HCT116 (cell line): ENCODE results near the gene ZFYVE16. TPM values are rescaled to one million over a fixed set of nuclear protein-coding genes. Genes with fewer than 3 reads are reported as not detected.
"Not testable (repeated sequence)": the region's sequence is repeated elsewhere in the genome, so short reads cannot be mapped to it uniquely, and the experiment has no call there.

Experiments used
- ATAC-seq: fragments of 200-7000 bp; cut with Tn5 transposase; 2 replicates; pipeline ENCODE4 v1.9.1; 2020; ENCODE audit warnings: mild to moderate bottlenecking, moderate library complexity
- BruUV-seq: library from RNA; stranded (reverse); fragments of 400-500 nt; replicated peaks from 2 replicates; lab custom pipeline; 2021; lab: Mats Ljungman, UMichigan
- CTCF ChIA-PET: fragments of 300-600 bp; sonication (Branson Sonifier 250); formaldehyde crosslinking; loops from one replicate; lab custom pipeline; 2021; ENCODE audit warnings: antibody characterized with exemption; lab: Charles Lee
- POLR2A ChIA-PET: fragments of 300-600, 350-600 bp; sonication (Branson Sonifier 250); formaldehyde crosslinking; loops from one replicate; lab custom pipeline; 2021; ENCODE audit warnings: antibody characterized with exemption; lab: Charles Lee
- RAD21 ChIA-PET, 2 experiments: fragments of 300-600 bp; sonication (Branson Sonifier 250); formaldehyde crosslinking; loops; one replicate each; lab custom pipeline; 2023; ENCODE audit warnings: low total read pairs in 2 of 2; ENCODE audit not compliant: uncharacterized antibody in 2 of 2, unreplicated experiment in 2 of 2, low non-redundant PET in 1 of 2; lab: Charles Lee
- DNase-seq: peaks from one replicate; pipeline ENCODE4 v3.0.0-alpha.2; 2010; ENCODE audit warnings: low read depth, low spot score
- H2AFZ ChIP-seq: fragments of 200-600 bp; shearing (Covaris generic), sonication (generic); 2 replicates; pipeline ENCODE4 v1.6.1; 2017; ENCODE audit warnings: low read depth, mixed run types, mixed read lengths, antibody characterized with exemption, low read length; ENCODE audit not compliant: poor library complexity, severe bottlenecking
- H3K27ac ChIP-seq: 2 replicates; pipeline ENCODE4 v1.5.1; 2012; ENCODE audit warnings: low read depth, low read length
- H3K27me3 ChIP-seq: fragments of 200-600 bp; sonication (generic); 2 replicates; pipeline ENCODE4 v1.6.1; 2016; ENCODE audit warnings: mixed run types, low read length, mixed read lengths; ENCODE audit not compliant: insufficient read depth
- H3K36me3 ChIP-seq, 2 experiments: fragments of 200-500 bp in 1 of 2; fragments of 200-600 bp in 1 of 2; sonication (Bioruptor generic) in 1 of 2; sonication (generic) in 1 of 2; 2 replicates each; pipeline versions ENCODE4 v1.5.1 to v1.6.1; 2014 to 2016; ENCODE audit warnings: low read length in 2 of 2, inconsistent platforms in 1 of 2, mixed read lengths in 1 of 2, mixed run types in 1 of 2; ENCODE audit not compliant: insufficient read depth in 2 of 2, control insufficient read depth in 1 of 2
- H3K4me1 ChIP-seq, 2 experiments: fragments of 200-600 bp in 1 of 2; sonication (generic) in 1 of 2; 2 replicates each; pipeline versions ENCODE4 v1.5.1 to v1.6.1; 2012 to 2017; ENCODE audit warnings: low read length in 2 of 2, inconsistent platforms in 1 of 2, mild to moderate bottlenecking in 1 of 2, mixed read lengths in 1 of 2, mixed run types in 1 of 2, moderate library complexity in 1 of 2; ENCODE audit not compliant: insufficient read depth in 2 of 2, control insufficient read depth in 1 of 2
- H3K4me2 ChIP-seq: fragments of 200-600 bp; sonication (generic); 2 replicates; pipeline ENCODE4 v1.6.1; 2017; ENCODE audit warnings: mixed run types, low read length, mixed read lengths
- H3K4me3 ChIP-seq, 2 experiments: fragments of 200-600 bp in 1 of 2; sonication (generic) in 1 of 2; replicated peaks in 1 of 2; 2 replicates each; pipeline ENCODE4 v1.5.1; 2011 to 2016; ENCODE audit warnings: low read length in 2 of 2, control low read depth in 1 of 2, low read depth in 1 of 2, mild to moderate bottlenecking in 1 of 2, mixed read lengths in 1 of 2, mixed run types in 1 of 2
- H3K79me2 ChIP-seq: fragments of 200-600 bp; sonication (generic); 2 replicates; pipeline ENCODE4 v1.6.1; 2017; ENCODE audit warnings: mild to moderate bottlenecking, mixed run types, low read length, moderate library complexity, mixed read lengths; ENCODE audit not compliant: insufficient read depth
- H3K9ac ChIP-seq: fragments of 200-600 bp; sonication (generic); 2 replicates; pipeline ENCODE4 v1.6.1; 2016; ENCODE audit warnings: low read length, mixed read lengths
- H3K9me2 ChIP-seq: fragments of 200-600 bp; sonication (generic), shearing (Covaris generic); 2 replicates; pipeline ENCODE4 v1.6.1; 2017; ENCODE audit warnings: mixed run types, mild to moderate bottlenecking, moderate library complexity; ENCODE audit not compliant: insufficient read depth
- H3K9me3 ChIP-seq, 2 experiments: fragments of 200-500 bp in 1 of 2; fragments of 200-600 bp in 1 of 2; sonication (Bioruptor generic) in 1 of 2; sonication (generic) in 1 of 2; 2 replicates each; pipeline ENCODE4 v1.6.1; 2014 to 2017; ENCODE audit warnings: low read length in 2 of 2, mixed read lengths in 2 of 2, inconsistent platforms in 1 of 2, low read depth in 1 of 2, mild to moderate bottlenecking in 1 of 2, mixed run types in 1 of 2, moderate library complexity in 1 of 2; ENCODE audit not compliant: control insufficient read depth in 1 of 2, insufficient read depth in 1 of 2
- H4K20me1 ChIP-seq: fragments of 200-600 bp; sonication (generic), shearing (Covaris generic); 2 replicates; pipeline ENCODE4 v1.6.1; 2017; ENCODE audit warnings: mixed run types, mild to moderate bottlenecking, moderate library complexity; ENCODE audit not compliant: insufficient read depth
- ATF3 ChIP-seq: IDR thresholded peaks from 2 replicates; pipeline ENCODE4 v1.6.1; 2012
- CEBPB ChIP-seq: IDR thresholded peaks from 2 replicates; pipeline ENCODE4 v1.6.1; 2012; ENCODE audit warnings: low read depth
- SIN3A ChIP-seq: IDR thresholded peaks from 2 replicates; pipeline ENCODE4 v1.6.1; 2012; ENCODE audit warnings: low read depth
- intact Hi-C: fragments of 100-400 bp; cut with micrococcal nuclease; formaldehyde crosslinking; loops from 2 replicates; pipeline ENCODE4 v1.10.0; 2022
- total RNA-seq: library from RNA; stranded (reverse); gene quantifications from one replicate; pipeline ENCODE4 v1.2.1, GENCODE V29; 2021; ENCODE audit not compliant: unreplicated experiment

ZFYVE16 gene
- total RNA-seq, 1 experiment from 2014 or later = 24.2 TPM

GRCh38 chr5:80390413-80390812 is 17.5 kb upstream of the ZFYVE16 start:
- H3K4me1 ChIP-seq, H2AFZ ChIP-seq, H4K20me1 ChIP-seq, intact Hi-C loops, H3K4me3 ChIP-seq, DNase-seq, BruUV-seq, H3K79me2 ChIP-seq, H3K27ac ChIP-seq, RAD21 ChIA-PET, CTCF ChIA-PET, H3K27me3 ChIP-seq, H3K9me3 ChIP-seq, POLR2A ChIA-PET, H3K9me2 ChIP-seq, H3K36me3 ChIP-seq, ATAC-seq, H3K9ac ChIP-seq, H3K4me2 ChIP-seq: not testable (repeated sequence)

GRCh38 chr5:80391267-80391666 is 16.6 kb upstream of the ZFYVE16 start:
- H3K9ac ChIP-seq, H3K27me3 ChIP-seq, BruUV-seq, DNase-seq, H3K4me3 ChIP-seq, H4K20me1 ChIP-seq, H3K27ac ChIP-seq, H3K4me1 ChIP-seq, H2AFZ ChIP-seq, H3K9me2 ChIP-seq, H3K79me2 ChIP-seq, ATAC-seq, POLR2A ChIA-PET, H3K36me3 ChIP-seq, intact Hi-C loops, H3K9me3 ChIP-seq, CTCF ChIA-PET, RAD21 ChIA-PET, H3K4me2 ChIP-seq: not testable (repeated sequence)

GRCh38 chr5:80399526-80400239 is 8.2 kb upstream of the ZFYVE16 start:
- no peaks in the 10 kb centered on the region for H3K27me3 ChIP-seq
- H3K9me2 ChIP-seq = no peaks in the 10 kb centered on the region
- H3K4me2 ChIP-seq = peak overlapping the region; percentile 15
- H3K9me3 ChIP-seq = no peaks in the 10 kb centered on the region
- TF ChIP-seq CEBPB (peak; percentile 92), SIN3A (no peak), ATF3 (0 out of 2 replicates have a peak, but pooled peaks have one; percentile 29)
- H4K20me1 ChIP-seq = no peaks in the 10 kb centered on the region
- RAD21 ChIA-PET = interaction anchor here in 1 of 2 experiments (0.6 kb wide), 1 partner anchor 106 kb away, joined by 4 read pairs; no protein-coding TSS in a partner anchor
- no peak overlapping the region for H3K4me3 ChIP-seq
- BruUV-seq = no TSS peak
- H3K27ac ChIP-seq = no peak overlapping the region
- intact Hi-C loops = no loop called here
- H2AFZ ChIP-seq = peak overlapping the region; percentile 25
- H3K79me2 ChIP-seq = no peaks in the 10 kb centered on the region
- POLR2A ChIA-PET = no interaction called here
- H3K9ac ChIP-seq = no peak overlapping the region
- ATAC-seq (peak; percentile 60), DNase-seq (no peak)
- CTCF ChIA-PET = no interaction called here
- H3K4me1 ChIP-seq = peaks cover 0 to 7% of the 10 kb centered on the region in 2 experiments; a peak in 2 of 4 replicates
- H3K36me3 ChIP-seq = no peaks in the 10 kb centered on the region

- RAD21 ChIA-PET, H4K20me1 ChIP-seq, H3K9me2 ChIP-seq, H3K4me1 ChIP-seq, H3K27ac ChIP-seq, H3K9me3 ChIP-seq, H2AFZ ChIP-seq, ATAC-seq, H3K36me3 ChIP-seq, intact Hi-C loops, H3K79me2 ChIP-seq, POLR2A ChIA-PET, BruUV-seq, H3K4me3 ChIP-seq, H3K27me3 ChIP-seq, H3K9ac ChIP-seq, H3K4me2 ChIP-seq, DNase-seq, CTCF ChIA-PET: not testable (repeated sequence)
Observed at GRCh38 chr5:80400368-80400767, 7.5 kb upstream of the ZFYVE16 start.
